Measurements from ENCODE around the gene HDAC9. TPM values are rescaled to one million over a fixed set of nuclear protein-coding genes. Genes with fewer than 3 reads are reported as not detected.

HDAC9 gene
- total RNA-seq, 2 experiments from 2014 or later: 0.22 to 0.33 TPM

DNA sequence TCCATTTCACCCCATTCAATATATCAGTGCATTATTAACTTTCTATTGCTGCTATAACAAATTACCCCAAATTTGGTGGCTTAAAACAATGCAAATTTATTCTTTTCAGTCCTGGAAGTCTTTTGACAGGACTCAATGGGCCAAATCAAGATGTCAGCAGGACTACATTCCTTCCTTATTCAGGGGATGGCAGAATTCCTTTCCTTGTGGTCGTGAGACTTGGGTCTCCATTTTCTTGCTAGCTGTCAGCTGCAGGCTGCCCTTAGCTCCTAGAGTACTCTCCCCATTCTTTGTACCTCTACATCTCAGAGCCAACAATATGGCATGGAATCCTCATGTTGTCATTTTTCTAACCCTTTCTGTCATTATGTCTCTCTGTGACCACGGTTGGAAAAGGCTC is 310.6 kb downstream of the HDAC9 start:
- H3K9me3 Mint-ChIP-seq: no peaks in the 10 kb centered on the region
- ChIA-PET CTCF (no interaction called here), POLR2A (no interaction called here)
- no peaks in the 10 kb centered on the region for H3K4me1 Mint-ChIP-seq
- H3K27ac Mint-ChIP-seq: no peak overlapping the region
- no peak for DNase-seq
- no peaks in the 10 kb centered on the region for H3K27me3 Mint-ChIP-seq
- H3K4me3 Mint-ChIP-seq: no peak overlapping the region
- H3K36me3 Mint-ChIP-seq (ENCODE audit: low read depth): no peaks in the 10 kb centered on the region

DNA sequence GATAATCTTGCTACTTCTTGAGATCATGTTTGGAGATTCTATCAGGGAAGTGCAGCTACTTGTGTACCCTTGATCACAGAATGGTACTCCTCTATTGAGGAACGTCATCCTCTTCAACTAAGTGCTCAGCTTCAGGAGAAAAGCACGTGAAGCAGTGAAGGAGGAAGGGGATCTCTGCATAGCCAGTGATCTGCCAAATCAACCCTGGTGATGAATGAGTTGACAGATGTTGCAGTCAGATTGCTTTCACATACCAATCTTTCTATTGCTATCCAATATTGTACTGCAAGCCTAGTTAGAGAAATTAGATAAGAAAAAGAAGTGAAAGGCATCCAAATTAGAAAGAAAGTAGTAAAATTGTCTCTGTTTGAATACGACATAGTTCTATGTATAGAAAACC is 312.5 kb downstream of the HDAC9 start:
- ChIA-PET CTCF (no interaction called here), POLR2A (no interaction called here)
- Mint-ChIP-seq H3K27me3 (no peaks in the 10 kb centered on the region), H3K4me3 (no peak overlapping the region), H3K9me3 (peaks cover 2% of the 10 kb centered on the region), H3K4me1 (no peaks in the 10 kb centered on the region), H3K36me3 (ENCODE audit: low read depth) (no peaks in the 10 kb centered on the region), H3K27ac (no peak overlapping the region)
- no peak for DNase-seq

DNA sequence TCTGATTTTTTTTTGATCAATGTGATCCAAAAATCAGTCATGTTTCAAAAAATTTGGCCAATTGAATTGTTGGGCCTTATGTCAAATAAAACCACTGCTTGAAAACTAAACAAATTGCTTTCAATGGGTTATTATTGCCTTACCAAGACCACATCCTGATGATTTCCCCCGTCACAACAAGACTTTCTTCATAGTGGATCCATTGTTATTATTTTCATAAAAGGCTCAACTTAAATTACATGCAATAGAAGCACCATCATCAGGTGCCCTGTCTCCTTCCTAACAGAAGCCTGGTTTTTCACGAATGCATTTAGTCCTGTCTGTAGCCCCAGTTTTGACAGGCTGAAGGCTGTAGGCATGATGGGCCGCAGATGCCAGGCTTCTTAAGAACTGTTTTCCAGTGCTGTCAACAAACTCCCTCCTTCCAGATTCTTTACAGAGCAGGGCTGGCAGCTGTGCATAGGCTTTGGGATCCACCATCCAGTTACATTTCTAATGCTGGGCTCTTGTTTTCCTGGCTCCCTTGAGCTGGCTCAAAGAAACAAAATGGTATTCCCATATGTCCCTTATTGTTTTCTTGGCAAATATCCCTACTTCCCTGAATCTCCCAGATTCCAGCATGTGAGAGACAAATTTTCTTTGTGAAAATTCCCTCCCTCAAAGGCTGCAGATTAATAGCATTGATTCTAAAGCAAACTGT is 319.9 kb downstream of the HDAC9 start:
- no peaks in the 10 kb centered on the region for H3K4me1 Mint-ChIP-seq
- no peak overlapping the region for H3K4me3 Mint-ChIP-seq
- POLR2A ChIA-PET: no interaction called here
- no peaks in the 10 kb centered on the region for H3K27me3 Mint-ChIP-seq
- CTCF ChIA-PET: no interaction called here
- peaks cover 2% of the 10 kb centered on the region for H3K9me3 Mint-ChIP-seq
- no peak for DNase-seq
- no peak overlapping the region for H3K27ac Mint-ChIP-seq
- H3K36me3 Mint-ChIP-seq (ENCODE audit: low read depth): no peaks in the 10 kb centered on the region

DNA sequence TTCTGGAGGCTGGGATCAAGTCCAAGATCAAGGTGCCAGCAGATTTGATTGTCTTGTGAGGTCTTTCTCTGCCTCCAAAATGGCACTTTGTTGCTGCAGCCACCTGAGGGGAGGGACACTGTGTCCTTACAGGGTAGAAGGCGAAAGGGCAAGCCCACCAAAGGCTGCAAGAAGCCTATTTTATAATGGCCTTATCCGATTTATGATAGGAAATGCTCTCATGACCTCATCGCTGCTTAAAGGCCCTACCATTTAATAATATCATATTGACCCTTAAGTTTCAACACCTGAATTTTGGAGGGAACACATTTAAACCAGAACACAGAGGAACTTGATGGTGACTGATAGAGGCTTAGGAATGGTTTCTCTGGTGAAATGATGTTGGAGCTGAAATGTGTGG is 325.4 kb downstream of the HDAC9 start:
- H3K27ac Mint-ChIP-seq: no peak overlapping the region
- POLR2A ChIA-PET: no interaction called here

DNA sequence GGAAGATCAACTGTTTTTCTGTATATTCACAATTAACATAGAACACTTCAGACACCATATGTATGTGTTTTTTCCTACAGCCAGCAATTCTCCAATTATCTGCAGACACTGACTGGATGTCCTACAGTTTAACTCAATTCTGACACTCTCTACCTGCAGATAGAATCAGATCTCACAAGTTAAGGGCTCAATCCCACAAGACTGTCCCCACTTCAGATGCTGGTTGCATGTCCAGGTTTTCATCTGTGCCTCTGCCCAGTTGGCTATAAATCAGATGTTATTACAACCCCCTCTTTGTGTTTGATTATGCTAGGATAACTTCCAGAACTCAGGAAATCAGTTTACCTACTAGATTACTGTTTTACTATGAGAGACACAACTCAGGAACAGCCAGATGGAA is 326.0 kb downstream of the HDAC9 start:
- no peak for DNase-seq
- no peak overlapping the region for H3K4me3 Mint-ChIP-seq
- no peaks in the 10 kb centered on the region for H3K4me1 Mint-ChIP-seq
- H3K36me3 Mint-ChIP-seq (ENCODE audit: low read depth): no peaks in the 10 kb centered on the region
- no peak overlapping the region for H3K27ac Mint-ChIP-seq
- ChIA-PET POLR2A (no interaction called here), CTCF (no interaction called here)
- H3K27me3 Mint-ChIP-seq: no peaks in the 10 kb centered on the region
- H3K9me3 Mint-ChIP-seq: no peaks in the 10 kb centered on the region

More for the DNA sequence above, 325.4 kb downstream of the HDAC9 start:
- Mint-ChIP-seq H3K9me3 (no peaks in the 10 kb centered on the region), H3K27me3 (no peaks in the 10 kb centered on the region), H3K36me3 (ENCODE audit: low read depth) (no peaks in the 10 kb centered on the region), H3K4me1 (no peaks in the 10 kb centered on the region), H3K4me3 (no peak overlapping the region)
- no peak for DNase-seq
- CTCF ChIA-PET: no interaction called here

DNA sequence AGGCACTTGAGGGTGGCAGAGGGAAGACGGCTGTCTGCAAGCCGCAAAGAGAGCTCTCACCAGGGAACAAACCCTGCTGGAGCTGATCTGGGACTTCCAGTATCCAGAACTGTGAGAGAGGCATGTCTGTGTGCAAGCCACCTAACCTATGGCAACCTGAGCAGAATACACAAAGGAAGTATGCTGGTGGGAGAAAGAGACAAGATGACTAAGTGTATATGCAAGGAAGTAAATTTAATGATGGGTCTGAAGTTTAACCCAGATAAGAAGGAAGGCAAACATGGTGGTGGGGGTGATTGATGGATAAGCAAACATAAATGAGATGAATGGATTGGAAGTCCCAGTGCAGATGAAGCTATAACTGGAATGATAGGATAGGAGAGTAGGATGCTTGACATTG is 328.6 kb downstream of the HDAC9 start:
- Mint-ChIP-seq H3K4me3 (no peak overlapping the region), H3K36me3 (ENCODE audit: low read depth) (no peaks in the 10 kb centered on the region), H3K4me1 (no peaks in the 10 kb centered on the region), H3K9me3 (no peaks in the 10 kb centered on the region), H3K27ac (no peak overlapping the region), H3K27me3 (no peaks in the 10 kb centered on the region)
- CTCF ChIA-PET: no interaction called here
- POLR2A ChIA-PET: no interaction called here
- no peak for DNase-seq

DNA sequence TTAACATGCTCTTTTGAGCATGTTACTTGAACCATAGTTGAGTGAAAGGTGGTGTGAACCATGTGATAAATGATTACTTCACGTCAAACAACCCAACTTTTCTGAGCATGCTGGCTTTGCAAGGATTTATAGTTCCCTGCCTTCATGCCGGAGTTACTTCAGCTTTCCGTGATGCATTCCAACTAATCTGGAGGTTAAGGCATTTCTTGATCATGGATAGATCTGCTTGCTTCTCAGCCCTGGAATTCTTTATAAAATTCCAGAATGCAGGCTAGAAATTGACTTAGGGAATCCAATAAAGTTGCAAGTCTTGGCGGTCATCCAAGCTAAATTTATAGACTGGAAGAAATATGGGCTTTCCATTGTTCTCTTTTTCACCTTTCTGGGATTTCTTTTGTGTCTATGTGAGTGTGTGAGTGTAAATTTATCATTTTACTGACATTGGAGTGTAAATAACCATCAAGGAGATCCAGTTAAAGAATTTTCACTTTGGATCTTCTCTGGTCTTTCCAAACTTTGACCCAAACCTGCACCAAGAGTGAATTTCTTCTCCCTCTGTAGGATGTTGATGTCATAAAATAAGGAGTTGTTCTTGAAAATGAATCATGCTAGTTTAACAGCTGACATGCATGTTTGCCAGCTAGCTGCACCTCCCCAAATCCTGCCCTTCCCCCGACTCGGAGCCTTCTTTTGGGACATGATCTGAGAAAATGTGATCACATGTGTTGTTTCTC is 332.9 kb downstream of the HDAC9 start:
- no peak for DNase-seq
- CTCF ChIA-PET: no interaction called here
- POLR2A ChIA-PET: no interaction called here
- Mint-ChIP-seq H3K27me3 (no peaks in the 10 kb centered on the region), H3K4me1 (no peaks in the 10 kb centered on the region), H3K36me3 (ENCODE audit: low read depth) (no peaks in the 10 kb centered on the region), H3K4me3 (no peak overlapping the region), H3K9me3 (no peaks in the 10 kb centered on the region), H3K27ac (no peak overlapping the region)

DNA sequence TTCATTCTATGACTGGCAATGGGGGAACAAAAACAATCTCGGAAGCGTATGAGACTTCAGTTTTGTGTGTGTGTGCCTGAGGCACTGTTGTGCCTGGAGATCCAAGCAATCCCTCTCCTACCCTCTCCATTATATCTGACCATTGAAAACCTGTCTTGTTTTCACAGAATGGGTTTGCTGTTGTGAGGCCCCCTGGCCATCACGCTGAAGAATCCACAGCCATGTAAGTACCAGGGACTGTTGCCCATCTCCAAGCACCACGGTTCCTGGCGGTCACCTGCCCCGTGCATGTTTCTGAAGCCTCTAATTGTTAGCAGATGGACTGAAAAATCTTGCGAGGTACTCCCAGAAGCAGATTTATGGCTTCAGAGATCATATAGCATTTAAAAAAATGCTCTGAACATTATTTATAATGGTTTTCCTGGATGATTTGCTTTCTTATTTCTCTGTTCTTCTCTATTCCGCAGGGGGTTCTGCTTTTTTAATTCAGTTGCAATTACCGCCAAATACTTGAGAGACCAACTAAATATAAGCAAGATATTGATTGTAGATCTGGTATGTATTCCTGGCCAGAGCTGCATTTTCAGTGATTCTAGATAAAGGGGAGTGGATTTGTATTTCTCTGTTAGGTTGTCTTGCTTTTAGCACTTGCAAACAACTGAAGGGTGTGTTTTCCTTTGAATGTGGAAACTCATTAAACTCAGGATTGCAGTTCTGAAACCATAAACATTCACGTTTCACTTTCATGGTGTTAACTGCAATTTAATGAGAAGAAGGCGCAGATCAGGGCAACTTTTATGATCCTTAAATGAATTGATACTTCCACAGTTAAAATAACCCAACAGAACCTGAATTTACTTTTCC is 333.7 kb downstream of the HDAC9 start:
- H3K27ac Mint-ChIP-seq: no peak overlapping the region
- no peaks in the 10 kb centered on the region for H3K27me3 Mint-ChIP-seq
- no peaks in the 10 kb centered on the region for H3K36me3 Mint-ChIP-seq (ENCODE audit: low read depth)
- CTCF ChIA-PET: no interaction called here
- DNase-seq: no peak
- H3K4me3 Mint-ChIP-seq: no peak overlapping the region
- no peaks in the 10 kb centered on the region for H3K4me1 Mint-ChIP-seq
- H3K9me3 Mint-ChIP-seq: no peaks in the 10 kb centered on the region
- POLR2A ChIA-PET: no interaction called here

DNA sequence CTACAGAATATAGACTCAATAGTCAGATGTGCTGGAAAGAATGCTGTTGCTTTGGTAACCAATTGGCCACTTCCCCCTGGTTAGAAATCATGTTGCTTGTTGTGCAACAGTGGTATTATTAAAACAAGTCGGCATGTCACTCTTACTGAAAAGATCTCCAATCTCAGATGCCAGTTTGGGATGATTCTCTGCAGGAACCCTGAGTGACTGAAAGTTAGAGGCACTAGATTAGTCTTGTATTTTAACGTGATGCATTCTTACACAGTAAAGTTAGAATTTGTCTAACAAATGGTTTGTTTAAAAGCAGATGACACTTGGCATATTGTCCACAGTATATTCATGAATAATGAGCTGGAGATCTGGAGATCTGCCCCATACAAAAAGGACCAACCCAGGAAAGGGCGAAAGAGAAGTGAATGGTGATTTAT is 334.3 kb downstream of the HDAC9 start:
- POLR2A ChIA-PET: no interaction called here
- H3K9me3 Mint-ChIP-seq: no peaks in the 10 kb centered on the region

DNA sequence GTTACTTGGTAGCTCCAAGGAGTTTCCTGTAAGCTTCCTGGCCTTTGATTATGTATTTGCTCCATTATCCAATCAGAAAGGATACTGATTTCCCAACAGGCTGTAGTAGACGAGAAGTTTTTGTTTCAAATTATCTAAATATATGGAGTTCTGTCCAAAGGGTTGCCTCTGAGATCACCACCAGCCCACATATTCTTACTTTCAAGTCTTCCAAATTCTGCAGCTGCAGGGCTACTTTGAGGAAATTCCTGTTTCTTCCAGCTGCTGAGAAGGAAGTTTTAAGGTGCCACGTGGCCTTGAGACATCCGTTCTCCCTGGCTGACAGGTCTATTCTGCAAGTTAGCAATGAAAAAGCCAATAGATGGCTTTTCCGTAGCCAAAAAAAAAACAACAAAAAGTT is 335.9 kb downstream of the HDAC9 start:
- ChIA-PET CTCF (interaction anchor here (0.6 kb wide), 1 partner anchor 586 kb away, joined by 4 read pairs; no protein-coding TSS in a partner anchor), POLR2A (no interaction called here)
- DNase-seq: no peak
- Mint-ChIP-seq H3K36me3 (ENCODE audit: low read depth) (no peaks in the 10 kb centered on the region), H3K9me3 (no peaks in the 10 kb centered on the region), H3K4me3 (no peak overlapping the region), H3K27ac (no peak overlapping the region), H3K4me1 (no peaks in the 10 kb centered on the region), H3K27me3 (no peaks in the 10 kb centered on the region)

More for the DNA sequence above, 334.3 kb downstream of the HDAC9 start:
- Mint-ChIP-seq H3K36me3 (ENCODE audit: low read depth) (no peaks in the 10 kb centered on the region), H3K4me1 (no peaks in the 10 kb centered on the region), H3K4me3 (no peak overlapping the region), H3K27ac (no peak overlapping the region), H3K27me3 (no peaks in the 10 kb centered on the region)
- CTCF ChIA-PET: no interaction called here
- DNase-seq: no peak

DNA sequence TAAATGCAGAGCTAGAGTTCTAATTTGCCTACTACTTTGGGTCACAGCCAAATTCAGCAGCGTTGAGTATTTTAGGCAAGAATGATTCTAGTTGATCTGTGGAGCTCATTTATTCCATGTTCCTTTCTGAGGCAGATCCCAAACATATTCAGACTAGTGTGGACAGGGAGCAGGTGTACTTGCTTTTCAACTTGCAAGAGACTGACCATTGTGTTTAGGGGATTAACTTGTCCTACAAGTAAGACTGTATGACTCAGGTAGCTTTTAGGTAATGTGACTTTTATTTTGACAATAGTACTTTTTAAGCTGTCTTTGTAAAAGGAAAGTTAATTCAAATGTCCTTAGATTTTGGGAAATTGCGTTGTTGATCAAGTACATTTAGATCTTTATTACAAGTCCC is 336.4 kb downstream of the HDAC9 start:
- H3K36me3 Mint-ChIP-seq (ENCODE audit: low read depth): no peaks in the 10 kb centered on the region
- ChIA-PET POLR2A (no interaction called here), CTCF (no interaction called here)
- no peak for DNase-seq
- no peaks in the 10 kb centered on the region for H3K27me3 Mint-ChIP-seq
- H3K4me3 Mint-ChIP-seq: no peak overlapping the region
- no peak overlapping the region for H3K27ac Mint-ChIP-seq
- H3K4me1 Mint-ChIP-seq: no peaks in the 10 kb centered on the region
- H3K9me3 Mint-ChIP-seq: no peaks in the 10 kb centered on the region

DNA sequence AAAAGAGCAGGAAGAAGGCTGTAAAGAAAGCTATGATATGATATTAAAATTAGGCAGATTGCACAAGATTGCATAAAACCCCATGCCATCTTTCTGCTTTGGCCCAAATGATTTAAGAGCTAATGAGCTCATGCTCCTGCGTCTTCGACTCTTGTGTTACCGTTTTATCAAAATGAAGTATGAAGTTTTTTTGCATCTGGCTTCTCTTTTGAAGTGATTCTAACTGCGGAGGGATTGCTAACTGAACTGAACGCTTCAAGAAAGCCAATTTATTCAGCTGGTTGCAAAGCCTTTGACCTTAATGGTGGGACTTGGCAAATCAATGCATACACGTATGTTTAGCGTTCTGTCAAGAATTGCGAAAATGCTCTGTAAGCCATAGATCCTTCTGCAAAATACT is 339.0 kb downstream of the HDAC9 start:
- no peak for DNase-seq
- Mint-ChIP-seq H3K36me3 (ENCODE audit: low read depth) (no peaks in the 10 kb centered on the region), H3K9me3 (no peaks in the 10 kb centered on the region), H3K4me1 (no peaks in the 10 kb centered on the region), H3K27me3 (no peaks in the 10 kb centered on the region), H3K27ac (no peak overlapping the region), H3K4me3 (no peak overlapping the region)
- ChIA-PET CTCF (no interaction called here), POLR2A (no interaction called here)

DNA sequence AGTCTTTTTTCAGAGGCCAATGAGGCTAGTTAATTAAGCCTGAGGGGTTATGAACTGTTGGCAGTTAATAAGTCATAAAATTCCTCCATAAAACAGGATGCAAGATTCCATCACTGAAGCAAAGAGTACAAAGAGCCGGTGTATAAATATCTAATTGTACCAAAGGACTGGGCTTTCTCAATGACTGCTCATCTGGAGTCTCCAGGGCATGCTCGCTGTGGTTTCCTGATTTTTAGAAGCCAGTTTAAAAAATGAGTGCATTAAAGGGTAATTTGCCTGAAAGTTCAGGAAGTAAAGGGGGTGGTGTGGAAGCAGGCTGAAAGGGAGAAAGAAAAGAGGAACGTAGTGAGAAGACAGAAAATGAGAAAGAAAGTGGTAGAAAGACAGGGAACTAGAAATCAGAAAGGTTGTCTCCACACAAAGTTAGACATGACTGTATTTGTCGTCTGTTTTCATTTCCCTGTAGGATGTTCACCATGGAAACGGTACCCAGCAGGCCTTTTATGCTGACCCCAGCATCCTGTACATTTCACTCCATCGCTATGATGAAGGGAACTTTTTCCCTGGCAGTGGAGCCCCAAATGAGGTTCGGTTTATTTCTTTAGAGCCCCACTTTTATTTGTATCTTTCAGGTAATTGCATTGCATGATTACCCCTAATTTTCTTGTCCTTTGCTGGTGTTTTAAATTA is 339.6 kb downstream of the HDAC9 start:
- Mint-ChIP-seq H3K27ac (no peak overlapping the region), H3K9me3 (no peaks in the 10 kb centered on the region)
- no peak for DNase-seq

More for the DNA sequence above, 339.6 kb downstream of the HDAC9 start:
- CTCF ChIA-PET: no interaction called here
- Mint-ChIP-seq H3K4me1 (no peaks in the 10 kb centered on the region), H3K36me3 (ENCODE audit: low read depth) (no peaks in the 10 kb centered on the region), H3K4me3 (no peak overlapping the region), H3K27me3 (no peaks in the 10 kb centered on the region)
- POLR2A ChIA-PET: no interaction called here
